Naive thymus-derived CD4-positive, alpha-beta T cell (primary cell): Measurements from ENCODE around the gene GRIK4. TPM values are rescaled to one million over a fixed set of nuclear protein-coding genes. Genes with fewer than 3 reads are reported as not detected.
A peak's percentile ranks its signal among the peaks of the same experiment; 100 is the strongest.

Experiments
- ATAC-seq: fragments of 150-1000 bp; cut with Tn5 transposase; 2 replicates; pipeline ENCODE4 v1.10.0; 2021; ENCODE audit warnings: mild to moderate bottlenecking, moderate library complexity
- CTCF ChIA-PET: fragments of 350-600 bp; sonication (Branson Sonifier 250); formaldehyde crosslinking; loops from one replicate; lab custom pipeline; 2021; ENCODE audit warnings: antibody characterized with exemption; lab: Charles Lee
- POLR2A ChIA-PET: fragments of 350-600 bp; sonication (Branson Sonifier 250); formaldehyde crosslinking; loops from one replicate; lab custom pipeline; 2021; ENCODE audit warnings: antibody characterized with exemption, inconsistent platforms; lab: Charles Lee
- DNase-seq, 9 donors: peaks; one replicate each; pipeline versions ENCODE4 v3.0.0 to v3.0.0-alpha.2; 2020 to 2022; ENCODE audit warnings: mixed read lengths in 1 of 9
- H3K27ac ChIP-seq: one replicate; pipeline ENCODE4 v1.7.0; 2013; ENCODE audit warnings: mild to moderate bottlenecking, low read depth, low read length, moderate library complexity
- H3K27me3 ChIP-seq, 2 donors: one replicate each; pipeline ENCODE4 v1.7.0; 2013; ENCODE audit warnings: low read length in 2 of 2, mild to moderate bottlenecking in 2 of 2, moderate library complexity in 2 of 2; ENCODE audit not compliant: control insufficient read depth in 2 of 2, insufficient read depth in 2 of 2
- H3K36me3 ChIP-seq, 3 experiments: 1 replicate in 2 of 3; 2 replicates in 1 of 3; pipeline ENCODE4 v1.7.0; 2013; ENCODE audit warnings: low read length in 3 of 3, mild to moderate bottlenecking in 3 of 3, moderate library complexity in 1 of 3; ENCODE audit not compliant: insufficient read depth in 3 of 3, control insufficient read depth in 2 of 3
- H3K4me1 ChIP-seq, 2 donors: one replicate each; pipeline ENCODE4 v1.7.0; 2013; ENCODE audit warnings: low read length in 2 of 2, mild to moderate bottlenecking in 2 of 2, moderate library complexity in 1 of 2; ENCODE audit not compliant: control insufficient read depth in 2 of 2, insufficient read depth in 2 of 2
- H3K4me3 ChIP-seq: 2 replicates; pipeline ENCODE4 v1.7.0; 2013; ENCODE audit warnings: mild to moderate bottlenecking, low read length
- H3K9me3 ChIP-seq, 3 experiments: 1 replicate in 2 of 3; 2 replicates in 1 of 3; pipeline ENCODE4 v1.7.0; 2013; ENCODE audit warnings: low read length in 3 of 3; ENCODE audit not compliant: control insufficient read depth in 2 of 3
- H3K27ac Mint-ChIP-seq, 9 donors: one replicate each; pipeline ENCODE4 v1.8.0; 2020 to 2022; ENCODE audit warnings: mixed read lengths in 9 of 9, mild to moderate bottlenecking in 8 of 9, moderate library complexity in 5 of 9, inconsistent platforms in 2 of 9
- H3K27me3 Mint-ChIP-seq, 5 donors: one replicate each; pipeline ENCODE4 v1.8.0; 2021 to 2022; ENCODE audit warnings: mixed read lengths in 5 of 5, mild to moderate bottlenecking in 1 of 5
- H3K36me3 Mint-ChIP-seq, 5 donors: one replicate each; pipeline ENCODE4 v1.8.0; 2020 to 2022; ENCODE audit warnings: mixed read lengths in 5 of 5, mild to moderate bottlenecking in 3 of 5, inconsistent platforms in 1 of 5
- H3K4me1 Mint-ChIP-seq, 7 donors: one replicate each; pipeline ENCODE4 v1.8.0; 2020 to 2022; ENCODE audit warnings: mixed read lengths in 7 of 7, mild to moderate bottlenecking in 3 of 7, inconsistent platforms in 1 of 7
- H3K4me3 Mint-ChIP-seq, 10 donors: one replicate each; pipeline ENCODE4 v1.8.0; 2020 to 2022; ENCODE audit warnings: mild to moderate bottlenecking in 10 of 10, mixed read lengths in 10 of 10, moderate library complexity in 6 of 10, inconsistent platforms in 2 of 10
- H3K9me3 Mint-ChIP-seq, 11 donors: one replicate each; pipeline ENCODE4 v1.8.0; 2020 to 2022; ENCODE audit warnings: mixed read lengths in 11 of 11, mild to moderate bottlenecking in 4 of 11, inconsistent platforms in 1 of 11, moderate library complexity in 1 of 11
- intact Hi-C, 2 donors: fragments of 100-400 bp; cut with micrococcal nuclease; formaldehyde crosslinking; loops; one replicate each; pipeline ENCODE4 v1.15.1; 2023
- polyA plus RNA-seq, 2 donors: library from polyadenylated mRNA; unstranded; fragments of 300-500 nt; fragmentation: Illumina TruSeq; gene quantifications; one replicate each; pipeline ENCODE4 v1.2.3, GENCODE V29; 2021
- total RNA-seq, 6 experiments: library from RNA in 5 of 6; stranded (reverse) in 5 of 6; gene quantifications; 1 replicate in 5 of 6; 2 replicates in 1 of 6; pipeline ENCODE4 v1.2.3 and lab custom pipeline; 2021 to 2026

GRIK4 gene
- total and polyA plus RNA-seq, 7 experiments from 2014 or later = 0.93 to 3.8 TPM; not detected in 5

GRCh38 chr11:120974965-120975364 is 463.4 kb downstream of the GRIK4 start:
- H3K9me3 ChIP-seq = no peaks in the 10 kb centered on the region

GRCh38 chr11:120977266-120978137 is 466.0 kb downstream of the GRIK4 start:
- Mint-ChIP-seq H3K4me3 (no peak overlapping the region), H3K36me3 (no peaks in the 10 kb centered on the region), H3K4me1 (no peaks in the 10 kb centered on the region), H3K27me3 (peaks cover 19 to 42% (median 31%) of the 10 kb centered on the region in 5 donors), H3K9me3 (no peaks in the 10 kb centered on the region), H3K27ac (no peak overlapping the region)
- ChIA-PET CTCF (no interaction called here), POLR2A (no interaction called here)
- Histone ChIP-seq H3K9me3 (no peaks in the 10 kb centered on the region), H3K27ac (no peak overlapping the region), H3K36me3 (no peaks in the 10 kb centered on the region), H3K4me3 (no peak overlapping the region), H3K4me1 (no peaks in the 10 kb centered on the region), H3K27me3 (peaks cover 0 to 2% of the 10 kb centered on the region in 2 donors)
- intact Hi-C loops = no loop called here
- DNase-seq (no peak), ATAC-seq (no peak)

More at GRCh38 chr11:120974965-120975364, 463.4 kb downstream of the GRIK4 start:
- H3K27me3 Mint-ChIP-seq = peaks cover 26 to 50% (median 28%) of the 10 kb centered on the region in 5 donors
- DNase-seq = no peak
- intact Hi-C loops = no loop called here
- H3K4me1 ChIP-seq = no peaks in the 10 kb centered on the region
- no peaks in the 10 kb centered on the region for H3K4me1 Mint-ChIP-seq
- no peaks in the 10 kb centered on the region for H3K36me3 ChIP-seq
- H3K9me3 Mint-ChIP-seq = no peaks in the 10 kb centered on the region
- no peak for ATAC-seq
- ChIA-PET POLR2A (no interaction called here), CTCF (no interaction called here)
- H3K27ac Mint-ChIP-seq = no peak overlapping the region
- H3K4me3 ChIP-seq = no peak overlapping the region
- peaks cover 0 to 2% of the 10 kb centered on the region in 2 donors for H3K27me3 ChIP-seq
- no peak overlapping the region for H3K27ac ChIP-seq
- no peaks in the 10 kb centered on the region for H3K36me3 Mint-ChIP-seq
- no peak overlapping the region for H3K4me3 Mint-ChIP-seq

DNA sequence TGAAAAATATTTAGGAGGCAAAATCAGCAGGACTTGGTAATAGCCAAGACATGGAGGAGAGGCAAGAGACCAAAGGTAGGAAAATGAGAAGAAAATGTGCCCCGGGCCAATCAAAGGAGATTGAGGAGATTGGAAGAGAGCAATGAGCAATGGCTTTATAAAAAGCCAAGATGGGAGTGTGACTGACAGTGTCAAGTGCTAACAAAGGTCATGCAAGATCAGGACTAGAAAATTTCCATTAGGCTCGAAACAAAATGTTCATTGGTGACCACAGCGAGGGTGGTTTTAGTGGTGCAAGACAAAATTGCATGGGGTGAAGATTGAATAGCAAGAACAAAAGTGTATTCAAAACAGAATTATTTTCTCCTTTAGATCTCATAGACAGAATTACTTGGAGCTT is 467.2 kb downstream of the GRIK4 start:
- Histone ChIP-seq H3K4me1 (no peaks in the 10 kb centered on the region), H3K27me3 (no peaks in the 10 kb centered on the region), H3K36me3 (no peaks in the 10 kb centered on the region), H3K9me3 (no peaks in the 10 kb centered on the region), H3K27ac (no peak overlapping the region), H3K4me3 (no peak overlapping the region)
- no peaks in the 10 kb centered on the region for H3K36me3 Mint-ChIP-seq
- CTCF ChIA-PET = no interaction called here
- H3K27ac Mint-ChIP-seq = no peak overlapping the region
- no peaks in the 10 kb centered on the region for H3K4me1 Mint-ChIP-seq
- ATAC-seq (no peak), DNase-seq (no peak)
- no peak overlapping the region for H3K4me3 Mint-ChIP-seq
- H3K9me3 Mint-ChIP-seq = peaks cover 0 to 1% (median 0%) of the 10 kb centered on the region in 11 donors
- POLR2A ChIA-PET = no interaction called here
- intact Hi-C loops = no loop called here
- H3K27me3 Mint-ChIP-seq = peaks cover 24 to 44% (median 40%) of the 10 kb centered on the region in 5 donors

DNA sequence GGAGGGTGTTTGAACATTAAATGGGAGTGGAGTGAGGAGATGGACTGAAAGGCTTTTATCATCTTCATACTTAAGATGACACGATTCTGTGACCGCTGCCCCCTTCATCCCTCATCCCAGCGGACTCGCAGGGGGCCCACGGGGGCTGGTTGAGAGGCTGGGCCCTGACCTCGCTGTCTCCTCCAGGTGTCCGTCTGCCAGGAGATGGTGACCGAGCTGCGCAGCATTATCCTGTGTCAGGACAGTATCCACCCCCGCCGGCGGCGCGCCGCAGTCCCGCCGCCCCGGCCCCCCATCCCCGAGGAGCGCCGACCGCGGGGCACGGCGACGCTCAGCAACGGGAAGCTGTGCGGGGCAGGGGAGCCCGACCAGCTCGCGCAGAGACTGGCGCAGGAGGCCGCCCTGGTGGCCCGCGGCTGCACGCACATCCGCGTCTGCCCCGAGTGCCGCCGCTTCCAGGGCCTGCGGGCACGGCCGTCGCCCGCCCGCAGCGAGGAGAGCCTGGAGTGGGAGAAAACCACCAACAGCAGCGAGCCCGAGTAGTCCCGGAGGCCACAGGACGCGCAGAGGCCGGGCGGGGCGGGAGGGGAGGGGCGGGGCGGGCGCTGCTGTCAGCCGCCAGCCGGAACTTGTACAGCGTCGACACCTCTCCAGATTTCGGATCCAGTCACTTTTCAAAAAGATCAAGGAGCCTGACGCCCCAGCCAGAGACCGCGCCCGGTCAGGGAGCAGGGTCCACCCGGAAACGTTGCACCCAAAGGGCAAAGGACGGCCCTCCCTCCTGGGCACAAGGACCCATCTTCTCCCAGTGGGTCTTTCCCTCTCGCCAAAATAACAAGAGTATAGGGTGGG is 474.4 kb downstream of the GRIK4 start:
- Mint-ChIP-seq H3K27me3 (peaks cover 16 to 52% (median 18%) of the 10 kb centered on the region in 5 donors), H3K9me3 (peaks cover 0 to 2% (median 0%) of the 10 kb centered on the region in 11 donors), H3K27ac (peak overlapping the region in 3 of 9 donors; percentile 23 to 73 (median 68)), H3K4me1 (peaks cover 6 to 16% (median 13%) of the 10 kb centered on the region in 7 donors), H3K36me3 (no peaks in the 10 kb centered on the region), H3K4me3 (peak overlapping the region; percentile 67 to 86 (median 78))
- ChIA-PET CTCF (no interaction called here), POLR2A (no interaction called here)
- intact Hi-C loops = loop anchor here in 1 of 2 donors (1.0 kb wide), 1 partner anchor 38 kb away; the partner anchor contains the start of gene TBCEL
- peaks cover 0 to 2% of the 10 kb centered on the region in 2 donors for H3K27me3 ChIP-seq
- no peaks in the 10 kb centered on the region for H3K9me3 ChIP-seq
- peaks cover 0 to 5% of the 10 kb centered on the region in 2 donors for H3K4me1 ChIP-seq
- DNase-seq = peak; percentile 13 to 47 (median 40)
- ATAC-seq = peak; percentile 91
- H3K4me3 ChIP-seq = peak overlapping the region; percentile 18
- H3K36me3 ChIP-seq = no peaks in the 10 kb centered on the region
- no peak overlapping the region for H3K27ac ChIP-seq

DNA sequence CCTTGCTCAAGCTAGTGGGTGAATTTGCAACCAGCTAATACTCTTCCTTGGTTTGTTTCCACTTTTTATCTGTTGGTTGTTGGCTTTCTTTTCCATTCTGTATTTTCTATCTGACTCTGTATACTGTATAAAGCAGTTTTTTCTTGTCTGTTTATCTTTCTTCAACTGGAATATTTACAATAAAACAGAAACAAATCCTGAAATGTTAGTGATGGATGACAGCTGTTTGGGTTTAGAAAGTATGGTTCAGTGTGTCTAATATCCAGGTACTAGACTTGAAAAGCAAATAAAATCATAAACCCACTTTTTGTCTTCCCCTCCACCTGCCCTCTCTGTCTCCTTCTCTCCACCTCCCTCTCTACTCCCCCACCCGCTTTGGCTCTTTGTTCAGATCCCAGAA is 477.1 kb downstream of the GRIK4 start:
- peaks cover 0 to 5% of the 10 kb centered on the region in 2 donors for H3K4me1 ChIP-seq
- H3K27me3 ChIP-seq = peaks cover 0 to 2% of the 10 kb centered on the region in 2 donors
- H3K4me3 Mint-ChIP-seq = no peak overlapping the region
- intact Hi-C loops = no loop called here
- H3K27ac Mint-ChIP-seq = no peak overlapping the region
- CTCF ChIA-PET = no interaction called here
- peaks cover 0 to 2% (median 0%) of the 10 kb centered on the region in 11 donors for H3K9me3 Mint-ChIP-seq
- peaks cover 6 to 16% (median 13%) of the 10 kb centered on the region in 7 donors for H3K4me1 Mint-ChIP-seq
- ATAC-seq (no peak), DNase-seq (no peak)
- no peaks in the 10 kb centered on the region for H3K36me3 Mint-ChIP-seq
- H3K9me3 ChIP-seq = no peaks in the 10 kb centered on the region
- H3K4me3 ChIP-seq = no peak overlapping the region
- POLR2A ChIA-PET = interaction anchor here (0.7 kb wide), 1 partner anchor 51 kb away, joined by 3 read pairs; no protein-coding TSS in a partner anchor
- H3K36me3 ChIP-seq = no peaks in the 10 kb centered on the region
- H3K27ac ChIP-seq = no peak overlapping the region
- H3K27me3 Mint-ChIP-seq = peaks cover under 1 to 38% (median 8%) of the 10 kb centered on the region in 5 donors

- ChIA-PET CTCF (no interaction called here), POLR2A (no interaction called here)
- ATAC-seq = peak; percentile 51
Observed at GRCh38 chr11:120991830-120992686, 480.5 kb downstream of the GRIK4 start.

More at GRCh38 chr11:120991830-120992686, 480.5 kb downstream of the GRIK4 start:
- H3K4me3 ChIP-seq = no peak overlapping the region
- no peaks in the 10 kb centered on the region for H3K36me3 Mint-ChIP-seq
- H3K27me3 Mint-ChIP-seq = peaks cover 0 to 24% (median 3%) of the 10 kb centered on the region in 5 donors
- H3K4me3 Mint-ChIP-seq = no peak overlapping the region
- H3K36me3 ChIP-seq = no peaks in the 10 kb centered on the region
- H3K27me3 ChIP-seq = no peaks in the 10 kb centered on the region
- H3K27ac ChIP-seq = no peak overlapping the region
- no peaks in the 10 kb centered on the region for H3K4me1 ChIP-seq
- DNase-seq = no peak
- peaks cover under 1 to 5% (median 1%) of the 10 kb centered on the region in 7 donors for H3K4me1 Mint-ChIP-seq
- intact Hi-C loops = no loop called here
- H3K9me3 ChIP-seq = no peaks in the 10 kb centered on the region
- no peaks in the 10 kb centered on the region for H3K9me3 Mint-ChIP-seq
- no peak overlapping the region for H3K27ac Mint-ChIP-seq
